Medulla oblongata (tissue), 1 donor: ENCODE results near the gene LMAN2.
"Not testable (repeated sequence)": the region's sequence is repeated elsewhere in the genome, so short reads cannot be mapped to it uniquely, and the experiment has no call there.

Experiments
- DNase-seq: peaks from one replicate; pipeline ENCODE4 v3.0.0-alpha.2; 2015; ENCODE audit errors: extremely low spot score

The LMAN2 gene

GRCh38 chr5:177306674-177307543 is 44.6 kb downstream of the LMAN2 start:
- DNase-seq: peak; percentile 69

DNA sequence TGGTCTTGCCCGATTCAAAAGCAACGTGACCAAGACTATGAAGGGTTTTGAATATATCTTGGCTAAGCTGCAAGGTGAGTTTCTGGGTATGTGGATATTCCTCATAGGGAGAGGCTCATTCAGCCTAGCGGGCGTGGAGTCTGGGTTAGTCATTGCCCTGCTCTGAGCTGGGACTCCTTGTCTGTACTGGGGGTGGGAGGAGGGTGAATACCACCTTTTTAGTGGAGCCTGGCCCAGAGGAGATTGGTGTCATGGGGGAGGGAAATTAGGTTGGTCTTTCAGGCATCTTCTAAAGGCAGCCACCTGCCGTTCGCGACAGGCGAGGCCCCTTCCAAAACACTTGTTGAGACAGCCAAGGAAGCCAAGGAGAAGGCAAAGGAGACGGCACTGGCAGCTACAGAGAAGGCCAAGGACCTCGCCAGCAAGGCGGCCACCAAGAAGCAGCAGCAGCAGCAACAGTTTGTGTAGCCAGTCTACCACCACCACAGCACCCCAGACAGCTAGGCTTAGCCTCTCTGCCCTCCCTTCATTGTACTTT is 45.3 kb downstream of the LMAN2 start:
- DNase-seq: not testable (repeated sequence)

- no peak for DNase-seq
Measured at GRCh38 chr5:177304392-177305119, 46.9 kb downstream of the LMAN2 start.

DNA sequence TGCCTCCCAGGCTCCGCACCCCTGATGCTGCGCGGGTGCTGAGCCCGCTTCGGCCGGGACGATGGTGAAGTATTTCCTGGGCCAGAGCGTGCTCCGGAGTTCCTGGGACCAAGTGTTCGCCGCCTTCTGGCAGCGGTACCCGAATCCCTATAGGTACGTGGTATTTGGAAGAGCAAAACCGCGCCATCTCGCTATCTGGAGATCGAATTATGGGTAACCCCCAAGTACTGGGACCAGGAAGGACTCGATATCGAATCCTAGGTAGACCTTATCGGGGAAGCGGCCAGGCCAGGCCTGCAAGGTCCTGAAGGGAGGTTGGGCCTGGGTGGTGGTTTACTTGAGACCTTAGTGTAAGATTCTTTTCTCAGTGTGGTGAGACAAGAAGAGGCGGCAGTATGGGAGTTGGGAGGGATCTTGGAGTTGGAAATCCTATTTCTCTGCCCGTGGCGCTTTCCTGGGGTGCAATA is 47.5 kb downstream of the LMAN2 start:
- no peak for DNase-seq

DNA sequence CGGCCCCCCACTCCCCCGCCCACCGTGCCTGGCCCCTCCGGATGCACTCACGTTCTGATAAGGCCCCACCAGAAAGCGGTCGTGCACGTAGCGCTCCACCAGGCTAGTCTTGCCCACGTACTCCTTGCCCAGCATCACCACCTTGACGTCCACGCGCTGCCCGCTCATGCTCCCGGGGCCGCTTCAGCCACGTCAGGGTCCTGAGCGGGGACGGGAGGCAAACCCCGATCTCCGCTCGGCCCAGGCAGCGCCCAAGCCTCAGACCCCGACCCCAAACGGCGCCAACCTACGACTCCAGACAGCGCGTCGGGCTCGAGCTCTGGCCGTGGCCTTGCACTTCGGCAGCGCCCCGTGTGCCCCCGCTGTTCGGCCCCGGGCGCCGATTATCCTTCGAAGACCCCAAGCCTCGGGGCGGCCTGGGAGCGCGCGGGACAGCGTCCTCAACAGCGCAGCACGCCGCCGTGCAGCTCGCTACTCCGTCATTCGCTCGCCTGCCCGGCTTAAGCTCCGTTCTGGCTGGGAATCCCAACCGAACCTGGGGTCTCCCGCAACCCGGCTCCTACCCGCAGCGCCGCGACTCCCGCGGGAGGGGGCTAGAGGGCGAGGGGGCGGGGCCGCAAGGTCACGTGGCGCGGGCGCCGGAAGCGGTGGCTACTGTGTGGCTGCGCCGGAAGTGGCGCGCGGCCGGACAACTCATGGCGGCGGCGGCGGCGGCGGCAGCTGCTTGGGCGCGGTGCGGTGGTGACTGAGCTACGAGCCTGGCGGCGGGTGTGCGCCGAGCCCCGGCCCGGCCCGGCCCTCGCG is 48.1 kb downstream of the LMAN2 start, which contains the start of the genes PRELID1 and RAB24:
Gene PRELID1, plus strand, starts transcription at position 679 of the 804 bp plus-strand sequence. CDS start 187 bp downstream, outside the sequence.
Gene RAB24, minus strand, starts transcription at position 599 of the 804 bp plus-strand sequence. Its CDS starts 431 bp downstream, at position 168.
- DNase-seq: peak; percentile 85

- no peak for DNase-seq
Measured at GRCh38 chr5:177302354-177303110, 48.9 kb downstream of the LMAN2 start.

- no peak for DNase-seq
Measured at GRCh38 chr5:177301503-177302165, 49.8 kb downstream of the LMAN2 start.

DNA sequence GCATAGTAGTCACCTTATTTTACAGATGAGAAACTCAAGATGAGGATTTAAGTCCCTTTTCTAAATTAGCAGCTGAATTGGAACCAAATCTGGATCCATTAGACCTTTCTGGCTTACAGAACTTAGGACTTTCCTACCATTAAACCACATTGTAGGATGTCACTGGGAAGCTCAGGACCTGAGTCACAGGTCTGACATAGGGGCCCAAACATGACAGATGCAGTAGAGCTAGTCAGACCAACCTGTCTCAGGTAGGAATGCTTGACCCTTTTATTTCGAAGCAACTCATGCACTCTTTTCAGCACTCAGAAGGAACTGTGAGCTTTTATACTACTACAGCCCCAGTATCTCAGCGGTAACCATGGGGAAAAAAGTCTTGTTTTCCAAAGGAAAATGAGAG is 50.5 kb downstream of the LMAN2 start:
- DNase-seq: no peak

GRCh38 chr5:177300236-177300880 is 51.1 kb downstream of the LMAN2 start:
- DNase-seq: peak; percentile 88

DNA sequence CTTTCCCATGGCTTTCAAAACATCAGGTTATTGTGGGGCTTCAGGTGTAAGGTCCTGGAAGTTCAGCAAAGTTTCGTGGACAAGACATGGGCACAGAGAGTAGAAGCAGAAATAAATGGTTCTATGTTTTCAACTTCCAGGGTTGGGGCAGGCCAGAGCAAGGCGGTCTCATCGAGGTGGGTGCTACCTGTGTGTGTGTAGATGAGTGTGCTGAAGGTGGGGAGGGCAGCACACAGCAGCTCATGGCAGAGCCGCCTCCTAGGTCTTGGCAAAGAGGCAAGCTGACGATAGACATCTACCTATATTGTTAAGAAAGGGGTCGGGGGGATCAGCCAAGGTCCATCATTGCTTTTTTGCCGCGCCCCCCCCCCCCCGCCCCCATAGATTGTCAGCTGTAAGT is 51.8 kb downstream of the LMAN2 start:
- no peak for DNase-seq

GRCh38 chr5:177297922-177298321 is 53.5 kb downstream of the LMAN2 start:
- no peak for DNase-seq

DNA sequence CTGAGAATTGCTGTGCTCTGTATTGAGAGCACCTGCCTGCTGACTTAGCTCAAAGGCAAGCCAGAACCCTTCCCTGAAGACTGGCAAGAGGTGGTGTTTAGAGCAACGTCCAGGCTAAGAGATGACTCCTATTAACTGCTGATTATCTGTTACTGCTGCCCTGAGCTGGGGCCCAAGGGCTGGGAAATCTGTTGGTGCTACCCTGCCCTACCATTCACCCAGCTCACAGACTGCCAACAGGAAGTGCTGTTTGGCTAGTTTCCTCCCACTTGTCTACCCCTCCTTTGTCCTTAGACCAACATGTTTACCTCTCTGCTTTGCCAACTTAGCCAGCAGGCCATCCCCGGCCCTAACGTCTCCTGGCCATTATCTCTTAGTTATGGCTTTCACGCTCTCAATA is 54.9 kb downstream of the LMAN2 start:
- no peak for DNase-seq

- DNase-seq: no peak
Measured at GRCh38 chr5:177295924-177296323, 55.5 kb downstream of the LMAN2 start.

DNA sequence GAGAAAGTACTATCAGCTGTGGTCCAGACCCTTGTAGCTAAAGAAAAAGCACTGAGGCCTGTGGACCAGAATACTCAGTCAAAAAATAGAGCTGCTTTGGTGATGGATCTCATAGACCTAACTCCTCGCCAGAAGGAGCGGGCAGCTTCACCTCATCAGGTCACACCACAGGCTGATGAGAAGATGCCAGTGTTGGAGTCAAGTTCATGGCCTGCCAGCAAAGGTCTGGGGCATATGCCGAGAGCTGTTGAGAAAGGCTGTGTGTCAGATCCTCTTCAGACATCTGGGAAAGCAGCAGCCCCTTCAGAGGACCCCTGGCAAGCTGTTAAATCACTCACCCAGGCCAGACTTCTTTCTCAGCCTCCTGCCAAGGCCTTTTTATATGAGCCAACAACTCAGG is 56.8 kb downstream of the LMAN2 start:
- DNase-seq: no peak

DNA sequence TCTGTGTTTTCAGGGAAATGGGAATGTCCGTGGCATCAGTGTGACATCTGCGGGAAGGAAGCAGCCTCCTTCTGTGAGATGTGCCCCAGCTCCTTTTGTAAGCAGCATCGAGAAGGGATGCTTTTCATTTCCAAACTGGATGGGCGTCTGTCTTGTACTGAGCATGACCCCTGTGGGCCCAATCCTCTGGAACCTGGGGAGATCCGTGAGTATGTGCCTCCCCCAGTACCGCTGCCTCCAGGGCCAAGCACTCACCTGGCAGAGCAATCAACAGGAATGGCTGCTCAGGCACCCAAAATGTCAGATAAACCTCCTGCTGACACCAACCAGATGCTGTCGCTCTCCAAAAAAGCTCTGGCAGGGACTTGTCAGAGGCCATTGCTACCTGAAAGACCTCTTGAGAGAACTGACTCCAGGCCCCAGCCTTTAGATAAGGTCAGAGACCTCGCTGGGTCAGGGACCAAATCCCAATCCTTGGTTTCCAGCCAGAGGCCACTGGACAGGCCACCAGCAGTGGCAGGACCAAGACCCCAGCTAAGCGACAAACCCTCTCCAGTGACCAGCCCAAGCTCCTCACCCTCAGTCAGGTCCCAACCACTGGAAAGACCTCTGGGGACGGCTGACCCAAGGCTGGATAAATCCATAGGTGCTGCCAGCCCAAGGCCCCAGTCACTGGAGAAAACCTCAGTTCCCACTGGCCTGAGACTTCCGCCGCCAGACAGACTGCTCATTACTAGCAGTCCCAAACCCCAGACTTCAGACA is 57.5 kb downstream of the LMAN2 start:
- DNase-seq: no peak

DNA sequence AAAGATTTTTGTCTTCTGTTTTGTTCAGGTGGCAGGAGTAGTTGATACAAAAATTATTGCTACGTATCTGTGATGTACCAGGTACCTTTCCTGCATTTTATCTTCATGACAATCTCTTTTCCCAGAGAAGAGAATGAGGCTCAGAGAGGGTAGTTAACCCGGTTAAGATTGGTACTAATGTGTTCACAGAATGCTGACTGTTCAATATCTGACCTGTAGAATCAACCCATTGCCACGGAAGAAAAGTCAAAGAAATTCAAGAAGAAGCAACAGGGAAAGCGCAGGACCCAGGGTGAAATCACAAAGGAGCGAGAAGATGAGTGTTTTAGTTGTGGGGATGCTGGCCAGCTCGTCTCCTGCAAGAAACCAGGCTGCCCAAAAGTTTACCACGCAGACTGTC is 59.7 kb downstream of the LMAN2 start:
- no peak for DNase-seq

- no peak for DNase-seq
Measured at GRCh38 chr5:177290816-177291596, 60.5 kb downstream of the LMAN2 start.

GRCh38 chr5:177288191-177288590 is 63.3 kb downstream of the LMAN2 start:
- DNase-seq: no peak
